ENCODE data around the gene PIK3CA. TPM values are rescaled to one million over a fixed set of nuclear protein-coding genes. Genes with fewer than 3 reads are reported as not detected.

Gene PIK3CA
- total RNA-seq, 1 donor from 2014 or later, result 28.0 TPM

GRCh38 chr3:179100652-179101051, 47.5 kb upstream of the PIK3CA start:
- Histone ChIP-seq H3K27ac (ENCODE audit: low read depth, low read length) (no peak overlapping the region), H4K20me1 (ENCODE audit: insufficient read depth, low read length) (no peaks in the 10 kb centered on the region), H3K4me3 (ENCODE audit: insufficient read depth, low read depth, low read length) (no peak overlapping the region), H3K9ac (ENCODE audit: low read length) (no peak overlapping the region), H3K9me3 (ENCODE audit: insufficient read depth, low read depth, low read length) (no peaks in the 10 kb centered on the region), H3K36me3 (ENCODE audit: insufficient read depth, low read length) (no peaks in the 10 kb centered on the region), H3K27me3 (ENCODE audit: insufficient read depth, low read length) (no peaks in the 10 kb centered on the region), H2AFZ (ENCODE audit: low read depth, low read length) (peak overlapping the region; percentile 40), H3K4me1 (ENCODE audit: insufficient read depth, low read length) (peaks cover 4% of the 10 kb centered on the region), H3K4me2 (ENCODE audit: low read length) (no peak overlapping the region), H3K79me2 (ENCODE audit: insufficient read depth, low read length) (no peaks in the 10 kb centered on the region)
- Mint-ChIP-seq H3K27ac (ENCODE audit: unreplicated experiment) (no peak overlapping the region), H3K36me3 (ENCODE audit: low read depth, unreplicated experiment) (no peaks in the 10 kb centered on the region), H3K4me1 (ENCODE audit: low read depth, unreplicated experiment) (peaks cover 20% of the 10 kb centered on the region), H3K9me3 (ENCODE audit: unreplicated experiment) (no peaks in the 10 kb centered on the region), H3K27me3 (ENCODE audit: low read depth, unreplicated experiment) (no peaks in the 10 kb centered on the region), H3K4me3 (ENCODE audit: unreplicated experiment) (no peak overlapping the region)
- DNase-seq (ENCODE audit: low read depth) (peak; percentile 6), FAIRE-seq (no peak)
- TF ChIP-seq EZH2 (IDR thresholded peaks at IDR 0.05; ENCODE audit: insufficient read depth, low read length), result no peak
- TF ChIP-seq CTCF (IDR thresholded peaks at IDR 0.05; ENCODE audit: insufficient read depth, low read depth, low read length), result no peak

- TF ChIP-seq EZH2 (IDR thresholded peaks at IDR 0.05; ENCODE audit: insufficient read depth, low read length), result no peak
- no peak for TF ChIP-seq CTCF (IDR thresholded peaks at IDR 0.05; ENCODE audit: insufficient read depth, low read depth, low read length)
- no peaks in the 10 kb centered on the region for H4K20me1 ChIP-seq (ENCODE audit: insufficient read depth, low read length)
- FAIRE-seq, result no peak
These were observed 42.3 kb upstream of the PIK3CA start for GRCh38 chr3:179105881-179106280.

GRCh38 chr3:179107617-179108016, 40.5 kb upstream of the PIK3CA start:
- no peaks in the 10 kb centered on the region for H3K9me3 ChIP-seq (ENCODE audit: insufficient read depth, low read depth, low read length)

More at GRCh38 chr3:179105881-179106280, 42.3 kb upstream of the PIK3CA start:
- H3K9me3 ChIP-seq (ENCODE audit: insufficient read depth, low read depth, low read length), result no peaks in the 10 kb centered on the region
- no peak overlapping the region for H3K9ac ChIP-seq (ENCODE audit: low read length)
- H2AFZ ChIP-seq (ENCODE audit: low read depth, low read length), result no peak overlapping the region
- no peak for DNase-seq (ENCODE audit: low read depth)
- H3K4me2 ChIP-seq (ENCODE audit: low read length), result no peak overlapping the region
- Mint-ChIP-seq H3K4me1 (ENCODE audit: low read depth, unreplicated experiment) (peaks cover 10% of the 10 kb centered on the region), H3K36me3 (ENCODE audit: low read depth, unreplicated experiment) (no peaks in the 10 kb centered on the region), H3K27me3 (ENCODE audit: low read depth, unreplicated experiment) (no peaks in the 10 kb centered on the region), H3K27ac (ENCODE audit: unreplicated experiment) (no peak overlapping the region), H3K9me3 (ENCODE audit: unreplicated experiment) (no peaks in the 10 kb centered on the region), H3K4me3 (ENCODE audit: unreplicated experiment) (no peak overlapping the region)
- H3K4me1 ChIP-seq (ENCODE audit: insufficient read depth, low read length), result peaks cover 9% of the 10 kb centered on the region
- H3K4me3 ChIP-seq (ENCODE audit: insufficient read depth, low read depth, low read length), result no peak overlapping the region
- H3K36me3 ChIP-seq (ENCODE audit: insufficient read depth, low read length), result no peaks in the 10 kb centered on the region
- H3K79me2 ChIP-seq (ENCODE audit: insufficient read depth, low read length), result no peaks in the 10 kb centered on the region
- H3K27ac ChIP-seq (ENCODE audit: low read depth, low read length), result no peak overlapping the region
- no peaks in the 10 kb centered on the region for H3K27me3 ChIP-seq (ENCODE audit: insufficient read depth, low read length)

More at GRCh38 chr3:179107617-179108016, 40.5 kb upstream of the PIK3CA start:
- H3K4me3 ChIP-seq (ENCODE audit: insufficient read depth, low read depth, low read length), result no peak overlapping the region
- H4K20me1 ChIP-seq (ENCODE audit: insufficient read depth, low read length), result no peaks in the 10 kb centered on the region
- Mint-ChIP-seq H3K4me1 (ENCODE audit: low read depth, unreplicated experiment) (peaks cover 10% of the 10 kb centered on the region), H3K9me3 (ENCODE audit: unreplicated experiment) (no peaks in the 10 kb centered on the region), H3K27ac (ENCODE audit: unreplicated experiment) (peak overlapping the region; percentile 79), H3K4me3 (ENCODE audit: unreplicated experiment) (no peak overlapping the region), H3K36me3 (ENCODE audit: low read depth, unreplicated experiment) (no peaks in the 10 kb centered on the region), H3K27me3 (ENCODE audit: low read depth, unreplicated experiment) (no peaks in the 10 kb centered on the region)
- H3K4me1 ChIP-seq (ENCODE audit: insufficient read depth, low read length), result peaks cover 9% of the 10 kb centered on the region
- TF ChIP-seq CTCF (IDR thresholded peaks at IDR 0.05; ENCODE audit: insufficient read depth, low read depth, low read length) (no peak), EZH2 (IDR thresholded peaks at IDR 0.05; ENCODE audit: insufficient read depth, low read length) (no peak)
- no peak overlapping the region for H2AFZ ChIP-seq (ENCODE audit: low read depth, low read length)
- H3K79me2 ChIP-seq (ENCODE audit: insufficient read depth, low read length), result no peaks in the 10 kb centered on the region
- FAIRE-seq, result no peak
- H3K9ac ChIP-seq (ENCODE audit: low read length), result no peak overlapping the region
- peak overlapping the region; percentile 63 for H3K27ac ChIP-seq (ENCODE audit: low read depth, low read length)
- H3K4me2 ChIP-seq (ENCODE audit: low read length), result peak overlapping the region; percentile 61
- H3K27me3 ChIP-seq (ENCODE audit: insufficient read depth, low read length), result no peaks in the 10 kb centered on the region
- no peaks in the 10 kb centered on the region for H3K36me3 ChIP-seq (ENCODE audit: insufficient read depth, low read length)
- no peak for DNase-seq (ENCODE audit: low read depth)
